Neural cell (in vitro differentiated cells): Measurements from ENCODE around the gene BRCA2. TPM values are rescaled to one million over a fixed set of nuclear protein-coding genes. Genes with fewer than 3 reads are reported as not detected.

ENCODE experiments used
- H2AFZ ChIP-seq: fragments of 200-600, 300-800 bp; sonication (generic), shearing (Covaris generic); 2 replicates; pipeline ENCODE4 v1.6.0; 2014; ENCODE audit warnings: low read depth, mild to moderate bottlenecking, antibody characterized with exemption, low read length, moderate library complexity
- H3F3A ChIP-seq: fragments of 200-600 bp; shearing (Covaris generic); 2 replicates; pipeline ENCODE4 v1.6.1; 2016; ENCODE audit warnings: mild to moderate bottlenecking, moderate library complexity, mixed read lengths, antibody characterized with exemption, low read length; ENCODE audit not compliant: insufficient read depth, poor library complexity, severe bottlenecking
- H3K27ac ChIP-seq: fragments of 200-600, 300-800 bp; sonication (generic), shearing (Covaris generic); 2 replicates; pipeline ENCODE4 v1.5.1; 2014; ENCODE audit warnings: mild to moderate bottlenecking, low read length, moderate library complexity
- H3K27me3 ChIP-seq: fragments of 300-800, 200-600 bp; sonication (generic), shearing (Covaris generic); 2 replicates; pipeline ENCODE4 v1.6.0; 2014; ENCODE audit warnings: mild to moderate bottlenecking, low read depth, low read length, moderate library complexity; ENCODE audit not compliant: insufficient read depth
- H3K36me3 ChIP-seq: fragments of 300-800, 200-600 bp; sonication (generic), shearing (Covaris generic); 2 replicates; pipeline ENCODE4 v1.5.1; 2014; ENCODE audit warnings: mild to moderate bottlenecking, antibody characterized with exemption, low read length, moderate library complexity; ENCODE audit not compliant: insufficient read depth
- H3K4me2 ChIP-seq: fragments of 300-800, 200-600 bp; sonication (generic), shearing (Covaris generic); 2 replicates; pipeline ENCODE4 v1.6.0; 2014; ENCODE audit warnings: mild to moderate bottlenecking, low read length
- H3K4me3 ChIP-seq: fragments of 300-800, 200-600 bp; sonication (generic), shearing (Covaris generic); 2 replicates; pipeline ENCODE4 v1.5.1; 2014; ENCODE audit warnings: mild to moderate bottlenecking, low read length, moderate library complexity
- H3K79me2 ChIP-seq: fragments of 200-600 bp; shearing (Covaris generic); replicated peaks from 2 replicates; pipeline ENCODE4 v1.6.0; 2014; ENCODE audit warnings: mild to moderate bottlenecking, low read length, moderate library complexity; ENCODE audit not compliant: insufficient read depth
- H3K9ac ChIP-seq: fragments of 300-800, 200-600 bp; sonication (generic), shearing (Covaris generic); 2 replicates; pipeline ENCODE4 v1.6.1; 2016; ENCODE audit warnings: mild to moderate bottlenecking, low read length, mixed read lengths
- H3K9me2 ChIP-seq: fragments of 200-600 bp; shearing (Covaris generic); 2 replicates; pipeline ENCODE4 v1.6.1; 2016; ENCODE audit warnings: mild to moderate bottlenecking, low read length, mixed read lengths; ENCODE audit not compliant: insufficient read depth
- H3K9me3 ChIP-seq: fragments of 200-600, 300-800 bp; sonication (generic), shearing (Covaris generic); 2 replicates; pipeline ENCODE4 v1.6.1; 2016; ENCODE audit warnings: mild to moderate bottlenecking, mixed run types, low read length, moderate library complexity, mixed read lengths
- H4K20me1 ChIP-seq: fragments of 200-600 bp; shearing (Covaris generic); 2 replicates; pipeline ENCODE4 v1.6.1; 2016; ENCODE audit warnings: mild to moderate bottlenecking, mixed run types; ENCODE audit not compliant: insufficient read depth
- CTCF ChIP-seq: fragments of 450-650 bp; IDR thresholded peaks from 2 replicates; pipeline ENCODE4 v1.5.1; 2014; ENCODE audit warnings: antibody characterized with exemption, mild to moderate bottlenecking, moderate library complexity; ENCODE audit not compliant: poor library complexity, severe bottlenecking
- EP300 ChIP-seq: fragments of 450-650 bp; conservative IDR thresholded peaks from 2 replicates; pipeline ENCODE4 v1.6.1; 2014; ENCODE audit warnings: antibody characterized with exemption, mild to moderate bottlenecking, moderate library complexity; ENCODE audit not compliant: poor library complexity, severe bottlenecking
- EZH2 ChIP-seq: fragments of 200-600, 300-800 bp; shearing (Covaris generic), sonication (generic); IDR thresholded peaks from 2 replicates; pipeline ENCODE4 v1.6.1; 2014; ENCODE audit warnings: antibody characterized with exemption, low read length, borderline replicate concordance, mild to moderate bottlenecking; ENCODE audit not compliant: insufficient read depth, poor library complexity, severe bottlenecking
- MXI1 ChIP-seq: fragments of 450-650 bp; conservative IDR thresholded peaks from 2 replicates; pipeline ENCODE4 v1.6.1; 2014; ENCODE audit warnings: antibody characterized with exemption, mild to moderate bottlenecking; ENCODE audit not compliant: poor library complexity, severe bottlenecking
- POLR2AphosphoS5 ChIP-seq: IDR thresholded peaks from 2 replicates; pipeline ENCODE4 v1.6.1; 2012
- RAD21 ChIP-seq: fragments of 450-650 bp; conservative IDR thresholded peaks from 2 replicates; pipeline ENCODE4 v1.6.1; 2014; ENCODE audit warnings: antibody characterized with exemption, mild to moderate bottlenecking, moderate library complexity
- REST ChIP-seq: IDR thresholded peaks from 2 replicates; pipeline ENCODE4 v1.6.1; 2012; ENCODE audit warnings: borderline replicate concordance
- SMC3 ChIP-seq: fragments of 450-650 bp; conservative IDR thresholded peaks from 2 replicates; pipeline ENCODE4 v1.6.1; 2014; ENCODE audit warnings: antibody characterized with exemption, mild to moderate bottlenecking, moderate library complexity; ENCODE audit not compliant: poor library complexity
- TAF1 ChIP-seq: IDR thresholded peaks from 2 replicates; pipeline ENCODE4 v1.6.1; 2012; ENCODE audit warnings: low read depth
- polyA plus RNA-seq: library from polyadenylated mRNA; depleted of rRNA; stranded (reverse); fragments of >200 nt; gene quantifications from 2 replicates; pipeline ENCODE4 v1.2.3, GENCODE V29; 2014

Gene BRCA2
- polyA plus RNA-seq, 1 donor from 2014 or later, result 0.11 TPM

- H3K27me3 ChIP-seq, result no peaks in the 10 kb centered on the region
- no peaks in the 10 kb centered on the region for H3F3A ChIP-seq
- no peaks in the 10 kb centered on the region for H4K20me1 ChIP-seq
- H3K9me3 ChIP-seq, result no peaks in the 10 kb centered on the region
- H3K4me2 ChIP-seq, result no peak overlapping the region
- H3K79me2 ChIP-seq, result no peaks in the 10 kb centered on the region
- peaks cover 11% of the 10 kb centered on the region for H3K36me3 ChIP-seq
- no peak overlapping the region for H3K9ac ChIP-seq
- H2AFZ ChIP-seq, result no peak overlapping the region
- H3K4me3 ChIP-seq, result no peak overlapping the region
- no peaks in the 10 kb centered on the region for H3K9me2 ChIP-seq
- no peak overlapping the region for H3K27ac ChIP-seq
- TF ChIP-seq MXI1 (no peak), POLR2AphosphoS5 (no peak), EZH2 (no peak), CTCF (no peak), RAD21 (no peak), SMC3 (no peak), EP300 (no peak), REST (no peak), TAF1 (no peak)
Observed at GRCh38 chr13:32297206-32297605, 18.1 kb upstream of the BRCA2 start.

- H3K27ac ChIP-seq, result no peak overlapping the region
Observed at GRCh38 chr13:32298695-32299094, 16.6 kb upstream of the BRCA2 start.

More at GRCh38 chr13:32298695-32299094, 16.6 kb upstream of the BRCA2 start:
- TF ChIP-seq EZH2, result no peak
- TF ChIP-seq MXI1, result no peak
- no peak for TF ChIP-seq TAF1
- no peak for TF ChIP-seq RAD21
- no peak for TF ChIP-seq REST
- no peak for TF ChIP-seq EP300
- TF ChIP-seq CTCF, result no peak
- TF ChIP-seq POLR2AphosphoS5, result no peak
- no peak for TF ChIP-seq SMC3
- Histone ChIP-seq H3K79me2 (no peaks in the 10 kb centered on the region), H3K9me2 (no peaks in the 10 kb centered on the region), H3K9me3 (no peaks in the 10 kb centered on the region), H4K20me1 (no peaks in the 10 kb centered on the region), H3K4me2 (no peak overlapping the region), H3K4me3 (no peak overlapping the region), H3F3A (no peaks in the 10 kb centered on the region), H2AFZ (no peak overlapping the region), H3K27me3 (no peaks in the 10 kb centered on the region), H3K9ac (no peak overlapping the region), H3K36me3 (peaks cover 11% of the 10 kb centered on the region)
